NCI-H446 (cell line): ENCODE data around the gene NTSR1.

Experiments
- DNase-seq, 2 experiments: peaks; one replicate each; lab custom pipeline; 2025; lab: John Stamatoyannopoulos, UW

The NTSR1 gene

GRCh38 chr20:62758226-62758912 lies 49.7 kb downstream of the NTSR1 start:
- no peak for DNase-seq

DNA sequence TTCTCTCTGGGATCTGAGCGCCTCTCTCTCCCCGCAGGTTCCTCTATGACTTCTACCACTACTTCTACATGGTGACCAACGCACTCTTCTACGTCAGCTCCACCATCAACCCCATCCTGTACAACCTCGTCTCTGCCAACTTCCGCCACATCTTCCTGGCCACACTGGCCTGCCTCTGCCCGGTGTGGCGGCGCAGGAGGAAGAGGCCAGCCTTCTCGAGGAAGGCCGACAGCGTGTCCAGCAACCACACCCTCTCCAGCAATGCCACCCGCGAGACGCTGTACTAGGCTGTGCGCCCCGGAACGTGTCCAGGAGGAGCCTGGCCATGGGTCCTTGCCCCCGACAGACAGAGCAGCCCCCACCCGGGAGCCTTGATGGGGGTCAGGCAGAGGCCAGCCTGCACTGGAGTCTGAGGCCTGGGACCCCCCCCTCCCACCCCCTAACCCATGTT lies 51.4 kb downstream of the NTSR1 start:
- DNase-seq, result no peak

GRCh38 chr20:62760471-62760855 lies 51.8 kb downstream of the NTSR1 start:
- no peak for DNase-seq

- no peak for DNase-seq
Observed at GRCh38 chr20:62760856-62761758, 52.5 kb downstream of the NTSR1 start.

DNA sequence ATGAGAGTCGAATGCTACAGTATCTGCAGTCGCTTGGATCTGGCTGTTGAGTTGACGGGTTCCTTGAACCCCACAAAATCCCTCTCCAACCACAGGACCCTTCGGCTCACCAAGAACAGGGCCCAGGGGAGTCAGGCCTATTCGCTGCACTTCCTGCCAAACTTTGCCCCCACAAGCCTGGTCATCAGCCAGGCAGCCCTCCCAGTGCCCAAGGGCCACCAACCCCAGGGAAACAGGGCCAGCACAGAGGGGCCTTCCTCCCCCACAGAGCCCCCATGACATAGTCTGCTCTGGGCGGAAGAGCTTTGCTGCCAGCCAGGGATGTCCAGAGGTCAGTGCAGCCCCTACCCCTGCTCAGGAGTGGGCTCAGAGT lies 53.1 kb downstream of the NTSR1 start:
- no peak for DNase-seq

- no peak for DNase-seq
Observed at GRCh38 chr20:62762376-62762775, 53.7 kb downstream of the NTSR1 start.

- no peak for DNase-seq
Observed at GRCh38 chr20:62762801-62763368, 54.2 kb downstream of the NTSR1 start.

- DNase-seq, result no peak
Observed at GRCh38 chr20:62763404-62763803, 54.8 kb downstream of the NTSR1 start.

GRCh38 chr20:62764156-62764935 lies 55.7 kb downstream of the NTSR1 start:
- no peak for DNase-seq

GRCh38 chr20:62765021-62765420 lies 56.4 kb downstream of the NTSR1 start:
- DNase-seq, result no peak

- no peak for DNase-seq
Observed at GRCh38 chr20:62765432-62766070, 56.9 kb downstream of the NTSR1 start.

- DNase-seq, result no peak
Observed at GRCh38 chr20:62766071-62766450, 57.4 kb downstream of the NTSR1 start.

DNA sequence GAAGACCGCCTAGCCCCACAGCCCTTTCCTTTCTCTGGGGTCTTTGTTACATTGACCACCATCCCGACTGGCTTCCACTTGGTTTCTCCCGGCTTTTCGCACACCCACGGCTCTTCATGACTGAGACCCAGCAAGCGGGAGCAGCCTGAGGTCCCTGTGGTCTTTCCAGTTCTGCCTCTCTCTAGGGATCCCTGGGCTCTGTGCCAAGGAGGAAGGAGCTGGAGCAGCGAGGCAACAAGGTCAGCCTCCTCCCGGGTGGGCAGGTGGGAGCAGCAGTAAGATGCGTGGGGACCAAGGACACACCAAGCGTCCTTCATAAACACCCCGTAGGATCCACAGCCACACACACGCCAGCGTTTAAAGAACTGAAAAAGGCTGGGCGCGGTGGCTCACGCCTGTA lies 58.1 kb downstream of the NTSR1 start:
- no peak for DNase-seq

- no peak for DNase-seq
Observed at GRCh38 chr20:62768234-62768546, 59.6 kb downstream of the NTSR1 start.

- DNase-seq, result peak in 1 of 2 experiments; percentile 34
Observed at GRCh38 chr20:62768551-62769287, 60.1 kb downstream of the NTSR1 start.

DNA sequence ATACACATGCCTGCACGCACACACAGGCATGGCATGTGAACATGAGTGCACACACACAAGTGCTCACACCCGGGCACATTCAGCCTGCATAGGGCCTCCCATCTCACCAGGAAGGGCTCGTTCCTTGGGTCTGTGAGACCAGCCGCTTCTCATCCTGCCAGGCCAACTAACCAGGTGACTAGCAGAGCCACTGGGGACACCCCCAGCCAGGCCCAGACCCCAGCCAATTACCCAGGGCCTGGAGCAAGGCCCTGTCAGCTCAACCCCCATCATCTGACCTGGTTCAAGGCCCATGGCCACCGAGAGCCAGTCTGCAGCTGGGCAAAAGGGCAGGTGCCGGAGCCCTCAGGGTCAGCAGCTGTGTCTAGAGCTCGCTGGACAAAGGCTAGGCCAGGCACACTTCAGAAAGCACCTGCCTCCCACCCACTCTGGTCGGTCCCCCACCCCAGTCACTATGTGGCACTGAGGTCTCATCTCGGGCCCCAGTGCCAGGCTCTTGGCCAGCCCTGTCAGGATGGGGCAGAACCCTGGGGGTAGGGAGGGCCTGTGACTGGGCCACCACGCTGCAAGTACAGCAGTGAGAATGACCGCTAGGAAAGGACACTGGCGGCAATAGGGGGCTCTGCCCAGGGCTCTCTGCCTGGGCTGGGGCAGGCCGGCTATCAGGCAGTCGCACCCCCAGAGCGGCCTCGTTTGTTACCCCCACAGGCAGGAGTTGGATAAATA lies 60.9 kb downstream of the NTSR1 start:
- no peak for DNase-seq

GRCh38 chr20:62770111-62770910 lies 61.7 kb downstream of the NTSR1 start:
- no peak for DNase-seq

GRCh38 chr20:62770916-62771315 lies 62.3 kb downstream of the NTSR1 start:
- no peak for DNase-seq

DNA sequence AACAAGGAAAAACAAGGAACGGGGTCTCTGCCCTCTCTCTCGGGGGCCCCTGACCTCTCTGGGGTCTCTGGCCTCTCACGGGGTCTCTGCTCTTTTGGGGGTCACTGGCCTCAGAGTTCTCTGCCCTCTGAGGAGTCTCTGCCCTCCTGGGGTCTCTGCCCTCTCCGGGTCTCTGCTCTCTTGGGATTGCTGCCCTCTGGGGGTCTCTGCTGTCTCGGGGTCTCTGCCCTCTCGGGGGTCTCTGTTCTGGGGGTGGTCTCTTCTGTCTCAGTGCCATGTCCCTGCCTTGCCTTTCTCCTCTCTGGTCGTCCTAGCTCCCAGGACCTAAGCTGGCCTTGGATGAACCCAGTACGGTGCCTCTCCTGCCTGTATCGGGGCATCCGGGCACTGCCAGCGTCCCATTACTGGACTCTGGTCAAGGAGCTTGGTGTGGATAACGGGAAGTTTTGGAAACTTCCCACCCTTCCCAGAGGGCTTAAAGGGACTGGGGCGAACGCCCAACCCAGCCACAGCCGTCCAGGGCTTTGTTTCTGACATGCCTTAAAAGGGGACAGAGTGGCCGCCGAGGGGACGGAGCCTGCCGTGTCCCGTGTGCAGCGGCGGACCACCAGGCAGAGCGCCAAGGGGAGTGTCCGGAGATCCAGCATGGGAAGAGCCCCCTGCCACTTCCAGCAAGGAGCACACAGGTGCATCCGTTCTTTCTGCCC lies 62.9 kb downstream of the NTSR1 start:
- no peak for DNase-seq
